ENCODE results near the gene SUGCT. TPM values are rescaled to one million over a fixed set of nuclear protein-coding genes. Genes with fewer than 3 reads are reported as not detected.
"Not testable (repeated sequence)": the region's sequence is repeated elsewhere in the genome, so short reads cannot be mapped to it uniquely, and the experiment has no call there.

The SUGCT gene
- total RNA-seq, 3 donors from 2014 or later: 2.3 to 4.5 (median 4.0) TPM

DNA sequence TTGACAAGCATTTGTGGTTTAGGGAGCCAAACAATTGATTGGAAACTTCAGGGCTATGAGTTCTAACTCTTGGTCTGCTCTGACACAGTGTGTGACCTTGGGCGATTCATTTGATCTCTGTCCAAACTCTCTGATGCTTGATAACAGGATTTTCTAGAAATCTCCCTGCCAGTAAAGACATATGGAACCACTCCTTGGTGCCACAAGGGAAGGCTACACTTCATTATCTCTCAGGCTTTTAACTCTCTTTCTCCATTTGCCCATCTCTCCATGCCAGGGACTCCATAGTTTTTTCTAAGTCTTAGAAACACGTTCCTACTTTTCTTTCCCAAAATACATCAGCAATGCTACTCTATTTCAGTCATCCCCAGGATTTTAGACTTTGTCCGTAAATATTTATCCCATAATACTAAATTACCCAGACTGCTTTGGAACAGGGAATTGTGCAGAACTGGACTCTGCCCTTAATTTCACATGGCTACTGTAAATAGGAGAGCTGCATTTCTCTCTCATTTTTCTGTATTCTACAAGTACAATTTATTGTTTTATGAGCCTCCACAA lies 488.2 kb downstream of the SUGCT start:
- Histone ChIP-seq H3K4me1 (no peaks in the 10 kb centered on the region), H3K4me3 (no peak overlapping the region), H3K27me3 (no peaks in the 10 kb centered on the region), H3K9me3 (no peaks in the 10 kb centered on the region), H3K36me3 (no peaks in the 10 kb centered on the region), H3K27ac (no peak overlapping the region)
- TF ChIP-seq POLR2A (IDR thresholded peaks at IDR 0.05): no peak
- no peak for DNase-seq (ENCODE audit: low spot score in 2 of 2)
- intact Hi-C loops (cut with DNase I; ENCODE audit: low total_unique reads): no loop called here

DNA sequence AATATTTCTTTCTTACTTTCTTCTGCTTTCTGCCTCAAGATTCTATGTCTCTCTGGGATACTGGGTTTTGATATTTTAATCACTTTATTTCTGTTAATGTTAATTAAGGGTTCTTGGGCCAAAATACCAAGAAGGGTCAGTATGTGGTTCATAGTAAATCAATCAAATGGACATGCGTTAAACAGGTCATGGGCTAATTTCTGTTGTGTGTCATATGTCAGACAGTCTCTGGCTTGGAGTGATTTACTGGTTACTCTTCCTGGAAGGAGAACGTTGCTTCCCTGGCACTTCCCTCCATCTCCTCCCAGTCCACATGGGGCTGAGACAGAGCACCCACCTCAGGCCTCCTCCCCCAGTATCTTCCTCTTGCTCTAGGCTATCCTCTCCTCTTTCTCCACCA lies 489.1 kb downstream of the SUGCT start:
- no peak for DNase-seq (ENCODE audit: low spot score in 2 of 2)
- H3K27me3 ChIP-seq: no peaks in the 10 kb centered on the region
- TF ChIP-seq, protein P1, sequence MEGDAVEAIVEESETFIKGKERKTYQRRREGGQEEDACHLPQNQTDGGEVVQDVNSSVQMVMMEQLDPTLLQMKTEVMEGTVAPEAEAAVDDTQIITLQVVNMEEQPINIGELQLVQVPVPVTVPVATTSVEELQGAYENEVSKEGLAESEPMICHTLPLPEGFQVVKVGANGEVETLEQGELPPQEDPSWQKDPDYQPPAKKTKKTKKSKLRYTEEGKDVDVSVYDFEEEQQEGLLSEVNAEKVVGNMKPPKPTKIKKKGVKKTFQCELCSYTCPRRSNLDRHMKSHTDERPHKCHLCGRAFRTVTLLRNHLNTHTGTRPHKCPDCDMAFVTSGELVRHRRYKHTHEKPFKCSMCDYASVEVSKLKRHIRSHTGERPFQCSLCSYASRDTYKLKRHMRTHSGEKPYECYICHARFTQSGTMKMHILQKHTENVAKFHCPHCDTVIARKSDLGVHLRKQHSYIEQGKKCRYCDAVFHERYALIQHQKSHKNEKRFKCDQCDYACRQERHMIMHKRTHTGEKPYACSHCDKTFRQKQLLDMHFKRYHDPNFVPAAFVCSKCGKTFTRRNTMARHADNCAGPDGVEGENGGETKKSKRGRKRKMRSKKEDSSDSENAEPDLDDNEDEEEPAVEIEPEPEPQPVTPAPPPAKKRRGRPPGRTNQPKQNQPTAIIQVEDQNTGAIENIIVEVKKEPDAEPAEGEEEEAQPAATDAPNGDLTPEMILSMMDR (IDR thresholded peaks at IDR 0.05): no peak
- TF ChIP-seq POLR2A (IDR thresholded peaks at IDR 0.05): no peak
- TF ChIP-seq POLR2AphosphoS5 (IDR thresholded peaks at IDR 0.05): no peak
- H3K36me3 ChIP-seq: no peaks in the 10 kb centered on the region
- H3K4me1 ChIP-seq: no peaks in the 10 kb centered on the region
- intact Hi-C loops (cut with DNase I; ENCODE audit: low total_unique reads): no loop called here
- no peaks in the 10 kb centered on the region for H3K9me3 ChIP-seq
- no peak overlapping the region for H3K27ac ChIP-seq
- H3K4me3 ChIP-seq: no peak overlapping the region

DNA sequence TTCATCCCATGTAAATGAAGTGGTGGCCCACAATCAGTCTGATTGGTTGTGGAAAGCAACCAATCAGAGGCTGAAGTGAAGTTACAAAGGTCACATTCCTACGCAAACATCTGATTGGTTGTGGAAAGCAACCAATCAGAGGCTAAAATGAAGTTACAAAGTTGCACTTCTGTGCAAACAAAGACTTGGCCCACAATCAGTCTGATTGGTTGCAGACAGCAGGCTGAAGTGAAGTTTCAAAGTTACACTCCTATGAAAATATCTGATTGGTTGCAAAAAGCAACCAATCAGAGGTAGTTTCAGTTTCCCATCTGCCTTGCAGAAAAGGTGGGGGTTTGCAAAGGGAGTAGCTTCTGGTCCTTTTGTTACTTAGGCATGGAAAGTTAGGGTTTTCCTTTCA lies 492.6 kb downstream of the SUGCT start:
- H3K9me3 ChIP-seq; H3K4me3 ChIP-seq; H3K36me3 ChIP-seq; intact Hi-C loops (cut with DNase I; ENCODE audit: low total_unique reads); H3K27me3 ChIP-seq; H3K4me1 ChIP-seq; DNase-seq (ENCODE audit: low spot score in 2 of 2); H3K27ac ChIP-seq: not testable (repeated sequence)

DNA sequence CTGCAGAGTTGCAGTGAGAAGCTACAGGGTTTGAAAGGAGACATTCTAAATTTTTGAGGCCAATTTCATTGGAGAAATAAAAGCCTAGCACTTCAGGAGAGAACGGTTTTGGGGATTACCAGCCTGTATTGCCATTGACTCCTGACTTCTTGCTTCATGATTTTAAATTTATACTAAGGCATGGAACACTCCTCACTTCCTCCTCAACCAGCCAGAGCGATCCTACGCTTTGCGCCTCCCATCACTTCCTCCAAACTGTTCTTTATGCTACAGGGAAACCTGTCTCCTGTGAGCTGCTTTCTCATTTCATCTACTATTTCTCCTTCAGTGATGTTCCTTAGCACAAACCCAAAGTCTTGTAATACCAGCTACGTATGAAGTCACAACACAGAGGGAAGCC lies 495.1 kb downstream of the SUGCT start:
- Histone ChIP-seq H3K27me3 (no peaks in the 10 kb centered on the region), H3K27ac (no peak overlapping the region), H3K9me3 (no peaks in the 10 kb centered on the region), H3K36me3 (no peaks in the 10 kb centered on the region), H3K4me3 (no peak overlapping the region), H3K4me1 (no peaks in the 10 kb centered on the region)
- no peak for DNase-seq (ENCODE audit: low spot score in 2 of 2)
- TF ChIP-seq POLR2A (IDR thresholded peaks at IDR 0.05) (no peak), POLR2AphosphoS5 (IDR thresholded peaks at IDR 0.05) (no peak)
- TF ChIP-seq, protein P1 (IDR thresholded peaks at IDR 0.05): no peak
- intact Hi-C loops (cut with DNase I; ENCODE audit: low total_unique reads): no loop called here

DNA sequence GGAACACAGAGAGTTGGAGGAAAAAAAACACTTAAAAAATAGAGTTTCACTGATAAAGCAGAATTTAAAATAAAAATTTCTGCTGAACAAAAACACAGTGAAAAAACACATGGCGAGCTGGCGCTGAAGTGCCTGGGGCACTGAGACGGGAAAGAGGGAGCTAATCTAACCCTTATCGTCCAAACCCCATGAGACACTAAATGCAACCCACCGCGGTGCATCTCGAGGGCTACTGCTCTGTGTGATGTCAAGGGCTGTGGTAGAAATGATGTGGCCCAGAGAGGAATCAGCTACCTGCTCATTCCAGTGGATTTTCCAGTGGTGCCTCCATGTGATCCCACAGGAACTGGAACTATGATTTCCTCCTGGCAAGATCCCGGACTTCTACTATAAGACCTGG lies 499.3 kb downstream of the SUGCT start:
- Histone ChIP-seq H3K4me1 (no peaks in the 10 kb centered on the region), H3K4me3 (no peak overlapping the region), H3K9me3 (no peaks in the 10 kb centered on the region), H3K36me3 (no peaks in the 10 kb centered on the region), H3K27ac (no peak overlapping the region), H3K27me3 (no peaks in the 10 kb centered on the region)
- TF ChIP-seq POLR2A (IDR thresholded peaks at IDR 0.05) (no peak), POLR2AphosphoS5 (IDR thresholded peaks at IDR 0.05) (no peak)
- TF ChIP-seq, protein P1 (IDR thresholded peaks at IDR 0.05): no peak
- DNase-seq (ENCODE audit: low spot score in 2 of 2): no peak
- intact Hi-C loops (cut with DNase I; ENCODE audit: low total_unique reads): no loop called here

DNA sequence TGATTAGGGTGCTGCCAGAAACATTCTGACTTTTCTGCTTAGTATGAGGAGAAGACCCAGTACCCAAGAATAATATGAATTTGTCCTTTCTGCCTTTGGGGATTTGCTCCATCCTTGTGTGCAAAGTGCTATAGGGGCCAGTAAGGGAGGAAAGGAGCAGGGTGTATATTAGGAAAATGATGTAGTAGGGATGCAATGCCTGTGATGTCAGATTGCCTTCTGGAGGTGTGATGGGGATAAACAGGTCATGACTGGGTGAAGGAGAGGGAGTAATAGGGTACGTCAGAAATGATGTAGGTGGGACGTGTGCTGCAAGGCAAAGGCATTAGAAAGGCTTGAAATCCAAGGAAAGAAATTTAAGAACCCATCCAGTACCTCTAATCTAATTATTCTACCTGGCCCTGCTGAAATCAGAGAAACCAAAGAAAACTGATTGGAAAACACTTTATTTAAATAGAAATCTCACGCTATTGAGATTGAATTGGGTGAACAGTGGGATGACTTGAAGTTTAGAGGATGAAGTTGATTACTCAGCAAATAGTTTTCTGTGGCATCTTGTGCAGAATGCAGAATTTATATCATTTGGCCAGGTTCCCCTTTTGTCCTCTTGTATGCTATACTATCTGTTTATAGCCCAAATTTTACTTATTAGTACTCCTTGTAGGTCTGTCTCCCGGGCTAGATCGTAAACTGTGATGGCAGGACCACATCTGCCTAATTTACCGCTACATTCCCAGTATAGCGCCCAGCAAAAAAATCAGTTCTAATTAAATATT lies 503.9 kb downstream of the SUGCT start:
- no peak overlapping the region for H3K27ac ChIP-seq
- no peak overlapping the region for H3K4me3 ChIP-seq
- no peak for DNase-seq (ENCODE audit: low spot score in 2 of 2)
- no peaks in the 10 kb centered on the region for H3K4me1 ChIP-seq
- H3K36me3 ChIP-seq: no peaks in the 10 kb centered on the region
- H3K27me3 ChIP-seq: no peaks in the 10 kb centered on the region
- no peak for TF ChIP-seq POLR2A (IDR thresholded peaks at IDR 0.05)
- no peaks in the 10 kb centered on the region for H3K9me3 ChIP-seq
- intact Hi-C loops (cut with DNase I; ENCODE audit: low total_unique reads): no loop called here
